Fibroblast of pulmonary artery (primary cell): ENCODE measurements around the gene TLX1.
A peak's percentile ranks its signal among the peaks of the same experiment; 100 is the strongest.

Source experiments
- DNase-seq: peaks from one replicate; pipeline ENCODE4 v3.0.0-alpha.2; 2010; ENCODE audit warnings: low read depth
- H3K4me3 ChIP-seq: replicated peaks from 2 replicates; pipeline ENCODE4 v1.5.1; 2011; ENCODE audit warnings: low read depth, mild to moderate bottlenecking, control low read depth, low read length, moderate library complexity
- TF ChIP-seq, protein P1 (sequence below): IDR thresholded peaks from 2 replicates; pipeline ENCODE4 v1.5.1; 2011; ENCODE audit warnings: mild to moderate bottlenecking, control low read depth, low read length, inconsistent platforms; ENCODE audit errors: missing control alignments

The TLX1 gene

DNA sequence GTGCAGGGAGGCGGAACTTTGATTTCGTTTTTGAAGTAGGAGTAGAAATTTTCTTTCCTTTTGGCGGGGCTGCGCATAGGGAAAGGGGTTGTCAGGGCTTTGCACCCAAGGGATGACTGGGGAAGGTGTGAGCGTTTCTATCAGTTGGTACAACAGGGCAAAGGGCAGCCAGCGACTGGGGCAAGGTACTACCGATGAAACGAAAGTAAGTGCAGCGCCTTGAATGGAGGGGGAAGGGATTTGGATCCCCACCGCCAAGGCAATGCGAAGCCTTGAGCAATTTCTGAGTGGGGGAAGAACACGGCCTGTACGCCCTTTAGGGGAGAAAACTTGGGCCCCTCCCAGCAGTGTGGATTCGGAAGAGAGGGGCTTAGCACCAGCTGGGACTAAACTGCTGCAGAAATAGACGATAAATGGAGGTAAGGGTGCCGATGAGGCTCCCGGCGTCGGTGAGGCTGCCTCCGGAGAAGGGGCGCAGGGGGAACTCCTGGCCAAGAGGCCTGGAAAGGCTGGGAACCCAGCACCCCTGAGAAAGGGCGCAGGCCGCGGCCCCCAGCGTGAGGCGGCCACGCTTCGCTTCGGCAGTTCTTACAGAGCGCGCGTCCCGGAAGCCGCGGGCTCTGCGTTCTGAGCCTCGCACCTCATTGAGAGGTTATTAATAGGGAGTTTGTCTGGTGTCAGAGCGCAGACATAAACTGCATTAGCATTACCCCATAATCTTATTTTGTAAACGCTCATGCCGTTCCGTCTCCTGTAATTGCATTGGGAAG, 10.0 kb upstream of the TLX1 start:
- no peak for DNase-seq
- TF ChIP-seq, protein P1, sequence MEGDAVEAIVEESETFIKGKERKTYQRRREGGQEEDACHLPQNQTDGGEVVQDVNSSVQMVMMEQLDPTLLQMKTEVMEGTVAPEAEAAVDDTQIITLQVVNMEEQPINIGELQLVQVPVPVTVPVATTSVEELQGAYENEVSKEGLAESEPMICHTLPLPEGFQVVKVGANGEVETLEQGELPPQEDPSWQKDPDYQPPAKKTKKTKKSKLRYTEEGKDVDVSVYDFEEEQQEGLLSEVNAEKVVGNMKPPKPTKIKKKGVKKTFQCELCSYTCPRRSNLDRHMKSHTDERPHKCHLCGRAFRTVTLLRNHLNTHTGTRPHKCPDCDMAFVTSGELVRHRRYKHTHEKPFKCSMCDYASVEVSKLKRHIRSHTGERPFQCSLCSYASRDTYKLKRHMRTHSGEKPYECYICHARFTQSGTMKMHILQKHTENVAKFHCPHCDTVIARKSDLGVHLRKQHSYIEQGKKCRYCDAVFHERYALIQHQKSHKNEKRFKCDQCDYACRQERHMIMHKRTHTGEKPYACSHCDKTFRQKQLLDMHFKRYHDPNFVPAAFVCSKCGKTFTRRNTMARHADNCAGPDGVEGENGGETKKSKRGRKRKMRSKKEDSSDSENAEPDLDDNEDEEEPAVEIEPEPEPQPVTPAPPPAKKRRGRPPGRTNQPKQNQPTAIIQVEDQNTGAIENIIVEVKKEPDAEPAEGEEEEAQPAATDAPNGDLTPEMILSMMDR = no peak
- H3K4me3 ChIP-seq = peak overlapping the region; percentile 49

DNA sequence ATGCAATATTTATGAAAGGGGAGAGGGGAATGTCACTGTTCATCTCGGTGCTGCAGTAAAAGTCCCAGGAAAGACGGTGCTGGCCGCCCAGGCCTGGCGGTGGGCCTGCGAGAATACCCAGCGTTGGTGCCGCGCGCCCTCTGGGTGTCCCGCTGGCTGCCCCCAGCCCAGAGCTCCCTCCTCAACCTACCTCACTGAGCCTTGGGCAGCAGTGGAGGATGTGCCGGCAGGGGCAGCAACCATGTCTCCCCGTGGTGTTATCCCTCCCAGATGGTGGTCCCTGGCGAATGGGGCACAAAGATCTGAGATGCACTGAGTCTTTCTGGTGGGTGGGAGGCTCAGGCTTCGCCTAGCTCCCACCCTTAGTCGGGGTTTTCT, 9.5 kb upstream of the TLX1 start:
- DNase-seq = no peak
- TF ChIP-seq, protein P1 = no peak
- H3K4me3 ChIP-seq = no peak overlapping the region

DNA sequence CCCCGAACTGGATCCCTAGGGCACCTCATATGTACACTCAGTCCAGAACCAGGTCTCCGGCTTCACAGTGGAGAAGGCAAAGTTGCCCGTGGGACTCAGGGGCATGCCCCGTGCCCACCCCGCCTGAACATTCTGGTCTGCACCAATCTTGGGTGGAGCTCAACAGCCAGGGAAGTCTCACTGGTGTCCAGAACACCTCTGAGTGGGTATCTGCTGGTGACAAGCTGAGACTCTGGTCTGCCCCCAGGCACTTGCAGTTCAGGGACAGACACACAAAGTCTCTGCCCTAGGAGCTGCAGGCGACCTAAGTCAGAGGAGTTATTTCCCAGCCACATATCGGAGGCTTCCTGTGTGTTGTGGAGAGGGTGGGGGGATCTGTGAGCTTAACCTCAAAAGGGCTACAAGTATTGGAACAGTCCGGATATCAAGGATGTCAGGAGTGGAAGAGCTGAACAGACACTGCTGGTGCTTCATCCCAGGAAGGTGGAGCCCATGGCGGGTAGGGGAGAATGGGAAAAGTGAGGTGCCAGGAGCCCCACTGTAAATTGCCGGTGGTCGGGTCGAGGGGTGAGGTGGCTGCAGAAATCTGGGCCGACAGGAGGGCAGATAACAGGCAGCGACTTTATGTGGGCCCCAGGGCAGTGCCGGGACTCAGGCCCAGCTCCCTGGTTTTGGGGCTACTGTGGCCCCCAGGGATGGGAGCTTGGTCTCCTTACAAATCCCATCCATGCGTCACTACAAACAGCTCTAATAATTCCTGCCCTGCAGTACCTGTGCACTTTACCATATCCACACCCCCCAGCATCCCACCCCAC, 8.6 kb upstream of the TLX1 start:
- H3K4me3 ChIP-seq = no peak overlapping the region
- no peak for DNase-seq
- TF ChIP-seq, protein P1 = no peak

DNA sequence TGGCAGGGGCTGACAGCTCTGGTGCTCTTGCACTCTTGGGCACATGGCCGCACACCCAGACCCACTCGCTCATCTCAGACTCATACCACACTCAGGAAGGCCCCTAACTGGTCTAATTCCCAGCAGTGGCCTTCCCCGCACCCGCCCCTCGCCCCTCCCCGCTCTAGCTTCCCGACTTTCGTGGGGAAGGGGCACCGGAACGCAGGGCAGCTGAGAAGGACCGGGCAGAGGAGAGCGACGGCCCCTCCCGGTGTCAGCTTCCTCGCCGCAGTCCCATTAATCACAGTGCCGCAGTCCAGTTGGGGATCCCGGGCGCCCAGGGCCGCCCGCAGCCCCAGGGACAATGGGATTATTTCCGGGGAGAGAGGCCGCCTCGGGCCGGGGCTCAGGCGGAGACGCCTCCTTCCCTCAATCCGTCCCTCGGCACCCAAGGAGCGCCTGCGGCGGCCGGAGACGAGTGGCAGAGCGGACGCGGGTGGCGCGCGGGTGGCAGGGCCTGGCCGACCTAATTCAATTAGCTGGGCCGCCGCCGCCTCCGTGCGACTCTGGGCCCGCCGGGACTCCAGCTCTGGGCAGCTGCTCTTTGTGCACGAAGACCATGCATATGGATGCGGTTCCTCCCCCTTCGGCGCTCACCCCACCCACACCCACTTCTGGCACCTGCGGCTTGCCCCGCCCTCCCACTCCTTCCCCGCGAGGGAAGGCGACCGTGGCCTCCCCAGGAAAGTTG, 7.8 kb upstream of the TLX1 start:
- TF ChIP-seq, protein P1 = no peak
- no peak for DNase-seq
- H3K4me3 ChIP-seq = no peak overlapping the region

DNA sequence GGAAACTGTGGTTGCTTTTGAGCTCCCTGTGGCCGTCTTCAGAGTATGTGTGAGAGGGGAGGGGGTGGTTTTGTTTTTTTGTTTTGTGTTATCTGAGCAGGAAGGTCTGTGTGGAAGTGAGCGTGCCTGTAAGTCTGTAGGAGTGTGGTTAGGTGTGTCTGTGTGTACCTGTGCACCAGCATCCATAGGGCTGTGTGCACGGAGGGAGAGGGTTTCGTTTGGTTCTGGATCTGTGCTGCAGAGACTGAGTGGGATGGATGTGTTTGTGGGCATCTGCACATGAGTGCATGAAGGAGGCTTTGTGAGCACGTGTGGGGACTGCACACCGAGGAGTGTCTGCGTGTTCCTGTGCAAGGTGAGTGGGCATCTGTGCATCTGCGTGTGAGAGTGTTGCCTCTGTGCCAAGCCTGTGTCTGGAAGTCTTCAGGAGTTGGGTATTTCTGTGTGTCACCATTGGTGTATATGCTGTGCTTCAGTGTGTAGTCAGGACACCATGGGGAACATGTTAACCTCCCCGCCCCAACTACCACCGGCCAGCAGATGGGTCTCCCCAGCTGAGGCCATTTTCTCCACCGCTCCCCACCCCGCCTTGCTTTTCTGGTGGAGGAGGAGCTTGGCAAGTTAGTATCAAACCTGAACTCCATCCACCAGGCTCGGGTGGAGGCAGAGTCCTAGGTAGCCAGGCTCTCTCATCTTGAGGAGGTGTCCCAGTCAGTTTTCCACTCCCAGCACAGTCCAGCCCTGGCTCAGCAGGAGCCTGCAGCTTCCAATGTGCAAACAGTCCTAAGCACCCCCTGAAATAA, 7.1 kb upstream of the TLX1 start:
- TF ChIP-seq, protein P1 = no peak
- no peak for DNase-seq
- H3K4me3 ChIP-seq = no peak overlapping the region

DNA sequence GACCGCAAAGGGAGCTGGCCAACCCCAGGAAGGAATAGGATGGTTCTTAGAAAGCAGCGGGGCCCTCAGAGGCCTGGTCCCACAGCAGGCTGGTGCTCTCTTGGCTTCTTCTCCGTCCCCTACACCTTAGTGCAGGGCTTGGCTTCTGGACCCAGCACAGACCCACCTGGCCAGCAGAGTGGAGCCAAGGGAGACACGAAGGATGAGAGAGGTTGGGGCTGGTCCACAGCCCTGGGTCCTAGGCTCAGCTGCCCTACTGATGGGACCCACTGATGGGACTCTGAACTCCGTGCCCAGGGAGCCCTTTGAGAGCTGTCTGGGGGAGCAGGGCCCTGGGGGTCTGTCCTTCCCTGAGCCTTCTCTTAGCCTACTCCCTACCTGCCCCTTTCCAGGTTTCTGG, 6.2 kb upstream of the TLX1 start:
- TF ChIP-seq, protein P1 = no peak
- DNase-seq = no peak
- H3K4me3 ChIP-seq = no peak overlapping the region
